Measurements from ENCODE around the gene SKP1. TPM values are rescaled to one million over a fixed set of nuclear protein-coding genes. Genes with fewer than 3 reads are reported as not detected.

Gene SKP1
- total RNA-seq, 1 experiment from 2014 or later: 428 TPM

DNA sequence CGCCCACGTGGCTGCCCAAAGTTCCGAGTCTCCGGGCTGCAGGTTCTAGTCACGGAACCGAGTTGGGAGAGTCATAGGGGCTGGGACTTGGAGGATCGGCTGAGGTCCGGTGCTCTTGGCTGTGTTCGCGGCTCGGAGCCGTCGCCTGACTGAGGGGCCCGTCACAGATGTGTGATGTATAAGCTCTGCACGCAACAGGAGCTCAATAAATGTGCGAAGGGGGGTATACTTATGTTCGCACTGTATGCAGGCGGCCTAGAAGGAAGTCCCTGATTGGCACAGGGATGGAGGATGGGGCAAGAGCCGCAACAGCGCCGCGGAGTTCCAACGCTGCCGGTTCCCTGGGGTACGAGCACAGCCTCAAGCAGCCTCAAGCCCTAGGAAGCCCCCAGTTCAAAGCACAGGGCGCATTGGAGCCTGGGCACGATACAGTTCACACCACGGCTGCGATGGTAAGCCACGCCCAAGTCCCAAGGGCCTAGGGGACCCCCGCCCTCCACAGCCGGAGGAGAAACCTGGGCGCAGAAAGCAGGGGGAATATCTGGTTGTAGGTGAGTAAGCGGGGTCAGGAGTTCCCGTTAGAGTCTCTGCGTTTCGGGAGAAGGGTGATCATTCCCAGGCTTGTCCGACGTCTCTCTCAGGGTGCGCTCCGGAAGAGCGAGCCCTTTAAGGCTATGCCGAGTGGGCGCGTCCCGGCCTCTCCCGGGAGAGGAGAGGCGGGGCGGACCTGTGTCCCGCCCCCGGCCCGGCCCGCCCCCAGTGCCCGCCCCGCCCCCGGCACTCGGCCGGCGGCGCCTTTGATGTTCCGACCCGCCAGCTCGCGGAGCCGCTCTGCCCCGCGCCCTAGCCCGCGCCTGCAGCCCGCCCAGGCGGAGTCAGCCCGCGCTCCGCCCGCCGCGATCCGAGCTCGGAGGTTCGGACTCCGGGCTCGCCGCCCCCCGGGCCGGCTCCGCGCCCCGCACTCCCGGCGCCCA, 62.6 kb downstream of the SKP1 start, which contains the start of gene TCF7:
TCF7 (plus strand) TSS at position 780 of the 974 bp plus-strand sequence. CDS start 226 bp downstream, outside the sequence.
- DNase-seq (ENCODE audit: low read depth): peak; percentile 69

DNA sequence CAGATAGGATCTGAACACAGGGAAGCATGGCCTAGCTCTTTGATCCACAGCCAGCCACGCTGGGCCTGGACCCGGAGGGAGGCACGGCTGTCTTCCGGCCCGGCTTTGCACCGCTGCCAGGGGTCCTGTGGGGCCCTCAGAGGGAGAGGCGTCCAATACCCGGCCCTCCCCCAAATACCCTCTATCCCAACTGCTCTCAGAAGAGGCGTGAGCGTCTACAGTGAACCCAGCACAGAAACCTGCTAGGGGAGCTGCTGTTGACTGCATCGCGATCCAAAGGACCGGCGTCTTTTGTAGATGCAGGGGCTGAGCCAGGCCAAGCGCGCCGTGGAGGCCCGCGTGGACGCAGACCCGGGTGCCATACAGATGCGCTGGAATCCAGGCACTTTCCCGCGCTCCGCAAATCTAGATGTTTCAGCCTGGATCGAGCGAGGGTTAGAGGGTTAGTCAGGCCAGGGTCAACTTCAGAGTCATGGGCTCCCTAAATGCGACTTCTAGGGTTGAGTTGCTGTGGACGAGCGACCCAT, 63.3 kb downstream of the SKP1 start:
- DNase-seq (ENCODE audit: low read depth): no peak

DNA sequence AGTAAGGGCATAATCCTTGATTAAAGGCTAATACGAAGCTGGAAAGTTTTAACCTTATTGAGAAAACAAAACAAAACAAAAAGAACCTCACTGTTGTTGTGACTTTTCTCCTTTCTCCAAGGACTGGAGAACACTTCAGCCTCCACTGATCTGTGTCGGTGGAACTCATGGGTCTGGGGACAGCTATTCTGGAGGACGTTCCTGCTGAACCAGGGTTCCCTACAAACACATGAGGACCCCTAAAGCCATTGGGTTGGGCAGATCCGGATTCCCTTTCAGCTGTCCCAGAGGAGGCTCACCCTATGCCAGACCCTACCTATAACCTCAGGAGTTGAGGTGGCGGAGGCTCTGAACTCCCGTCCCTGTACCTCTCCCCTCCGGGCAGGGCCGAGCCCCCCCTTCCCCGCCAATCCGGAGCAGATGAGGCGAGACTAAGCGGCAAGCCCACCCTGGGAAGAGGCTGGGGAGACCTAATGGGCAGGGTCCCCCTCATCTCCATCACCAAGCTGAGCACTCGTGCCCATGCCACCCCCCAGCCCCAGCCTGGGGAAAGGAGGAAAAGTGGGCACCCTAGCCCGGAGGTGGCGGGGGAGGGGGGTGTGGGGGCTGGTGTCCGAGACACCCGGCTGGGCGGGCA, 63.9 kb downstream of the SKP1 start:
- DNase-seq (ENCODE audit: low read depth): no peak

DNA sequence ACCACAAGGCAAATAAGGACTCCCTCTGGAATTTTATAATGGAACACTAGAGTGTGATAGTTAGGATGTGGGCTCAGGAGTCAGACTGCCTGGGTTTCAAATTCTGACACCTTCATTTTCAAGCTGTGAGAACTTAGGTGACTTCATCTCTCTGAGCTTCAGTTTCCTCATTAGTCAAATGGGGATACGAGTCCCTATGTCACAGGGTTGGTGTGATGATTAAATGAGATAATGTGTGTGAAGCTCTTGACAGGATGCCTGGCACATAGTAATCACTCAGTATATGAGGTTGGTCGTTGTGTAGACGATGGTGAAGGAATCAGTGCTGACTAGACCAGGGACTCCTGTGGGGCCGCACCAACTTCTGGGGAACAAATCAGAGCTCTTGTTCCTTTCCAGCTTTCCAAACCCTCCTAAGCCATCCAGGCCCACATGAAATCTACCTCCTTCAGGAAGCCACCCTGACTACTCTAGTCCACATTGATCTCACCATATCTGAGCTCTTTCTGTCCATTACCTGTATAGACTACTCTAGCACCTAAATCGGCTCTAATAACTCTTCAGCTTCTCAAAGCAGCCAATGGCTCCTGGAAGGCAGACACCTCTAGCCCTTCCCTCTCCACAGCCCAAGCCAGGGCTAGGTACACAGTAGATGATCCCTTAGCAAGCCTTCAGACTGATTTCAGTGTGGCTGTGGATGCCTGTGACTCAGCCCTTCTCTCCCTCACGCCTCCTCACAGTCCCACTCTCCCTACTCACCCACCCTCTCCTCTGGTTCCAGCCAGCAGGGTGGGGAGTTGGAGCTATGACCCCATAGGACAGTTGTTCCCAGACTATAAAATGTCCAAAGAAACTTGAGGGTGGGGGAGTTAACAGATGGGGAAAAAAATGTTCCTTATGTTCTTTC, 64.8 kb downstream of the SKP1 start:
- peak; percentile 34 for DNase-seq (ENCODE audit: low read depth)

DNA sequence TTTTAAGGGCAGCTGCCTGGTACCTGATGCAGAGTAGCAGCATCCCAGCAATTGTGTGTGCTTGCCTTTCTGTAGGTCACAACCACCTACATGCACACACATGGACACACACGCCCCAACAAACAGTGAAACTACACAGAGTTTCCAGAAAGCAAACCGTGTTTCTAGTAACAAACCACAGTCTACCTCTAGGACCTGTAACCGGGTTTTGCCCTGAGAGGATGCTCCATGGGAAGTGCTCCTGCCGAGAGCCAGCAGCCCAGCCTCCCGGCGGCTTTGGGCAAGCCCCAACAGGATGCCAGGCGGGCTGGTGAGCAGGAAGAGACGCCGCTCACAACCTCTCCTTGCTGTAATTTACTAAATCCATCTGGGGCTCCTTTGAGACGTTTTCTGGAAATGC, 66.4 kb downstream of the SKP1 start:
- no peak for DNase-seq (ENCODE audit: low read depth)

DNA sequence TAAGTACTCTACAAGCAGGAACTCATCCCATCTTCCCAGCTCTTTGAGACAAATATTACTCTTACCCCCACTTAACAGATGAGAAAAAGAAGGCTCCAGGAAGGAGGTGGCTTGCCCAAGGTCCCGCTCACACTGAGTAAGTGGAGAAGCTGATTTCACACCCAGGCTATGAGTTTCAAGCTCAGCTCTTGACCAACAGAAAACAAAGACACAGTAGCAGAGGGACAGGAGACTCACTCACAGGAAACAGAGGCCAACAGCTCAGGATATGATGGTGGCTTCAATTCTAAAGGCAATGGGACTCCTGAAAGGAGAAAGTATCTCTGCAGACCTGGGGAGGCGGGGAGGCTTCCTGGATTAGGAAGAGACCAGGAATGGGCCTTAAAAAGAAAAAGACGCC, 69.0 kb downstream of the SKP1 start:
- no peak for DNase-seq (ENCODE audit: low read depth)

DNA sequence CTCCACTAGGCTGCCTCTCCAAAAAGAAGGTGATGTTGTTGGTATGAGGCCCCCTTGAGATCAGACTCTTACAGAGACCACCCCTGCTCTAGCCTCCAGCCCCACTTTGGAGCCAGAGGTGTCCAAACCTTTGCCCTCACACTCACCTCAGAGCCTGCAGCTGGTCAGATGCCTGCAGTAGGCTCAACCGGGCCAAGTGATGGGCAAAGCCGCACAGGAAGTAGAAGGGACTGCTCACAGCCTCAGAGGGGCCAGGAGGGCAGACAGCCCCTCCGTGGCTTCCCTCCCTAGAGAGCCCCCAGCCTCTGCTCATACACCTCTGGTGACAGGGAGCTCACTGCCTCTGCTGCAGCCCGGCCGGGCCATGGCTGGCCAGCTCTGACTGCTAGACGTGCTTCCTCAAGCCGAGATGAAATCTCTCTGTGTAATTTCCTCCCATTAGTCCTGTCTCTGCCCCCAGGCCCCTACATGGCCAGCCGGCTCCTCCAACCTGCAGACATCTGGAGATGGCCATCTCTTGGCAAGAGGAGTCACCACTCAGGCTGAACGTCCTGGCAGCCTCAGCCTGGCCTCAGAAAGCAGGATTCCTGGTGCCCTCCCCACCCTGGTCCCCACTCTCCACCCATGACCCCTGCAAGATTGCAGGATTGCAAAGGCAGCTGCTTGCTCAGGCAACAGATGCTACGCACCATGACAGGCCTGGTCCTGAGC, 69.6 kb downstream of the SKP1 start:
- DNase-seq (ENCODE audit: low read depth): no peak

DNA sequence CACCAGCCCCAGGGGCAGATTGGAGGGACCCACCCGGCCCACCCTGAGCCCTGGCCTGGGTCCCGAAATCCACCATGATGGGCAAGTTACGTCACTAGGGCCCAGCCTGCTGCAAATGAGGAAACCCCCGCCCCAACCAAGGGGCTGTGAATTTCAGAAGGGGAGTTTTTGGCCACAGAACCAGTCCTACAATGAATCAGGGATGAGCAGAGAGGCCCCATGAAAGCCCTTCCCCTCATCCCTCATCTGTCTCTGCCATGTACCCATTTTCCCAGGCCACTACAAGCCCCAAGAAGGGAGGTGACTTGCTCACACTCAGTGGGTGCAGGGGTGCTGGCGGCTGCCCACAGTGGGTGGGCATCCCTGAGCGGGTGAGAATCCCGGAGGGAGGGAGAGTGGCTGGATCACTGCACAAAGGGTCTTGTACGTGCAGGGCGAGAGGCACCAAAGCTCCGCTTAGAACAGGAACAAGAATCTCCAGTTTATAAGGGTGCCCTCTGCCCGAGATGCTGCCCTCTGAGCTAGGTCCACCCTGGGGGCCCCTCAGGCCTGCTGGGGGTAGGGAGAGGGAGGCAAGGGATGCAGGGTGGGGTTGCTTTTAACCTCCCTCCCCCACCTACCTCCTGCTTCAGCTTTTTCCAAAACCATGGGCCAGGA, 72.6 kb downstream of the SKP1 start:
- no peak for DNase-seq (ENCODE audit: low read depth)

DNA sequence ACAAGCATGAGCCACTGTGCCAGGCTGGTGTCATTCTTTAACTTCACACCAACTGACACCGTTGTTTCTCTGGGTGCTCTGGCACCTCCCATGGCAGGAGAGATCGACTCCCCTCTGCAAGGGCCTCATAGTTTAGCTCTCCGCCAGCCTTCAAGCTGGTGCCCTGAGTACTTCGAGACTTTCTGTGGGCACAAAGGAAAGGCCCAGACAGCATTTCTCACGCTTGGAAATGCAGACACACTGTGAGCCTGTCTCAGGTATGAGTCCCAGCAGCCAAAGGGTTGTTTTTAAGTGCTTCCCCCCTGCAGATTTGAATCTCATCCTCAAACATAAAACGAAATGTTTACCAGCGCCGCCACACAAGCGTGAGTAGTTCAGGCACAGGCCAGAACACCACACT, 73.4 kb downstream of the SKP1 start:
- DNase-seq (ENCODE audit: low read depth): no peak

DNA sequence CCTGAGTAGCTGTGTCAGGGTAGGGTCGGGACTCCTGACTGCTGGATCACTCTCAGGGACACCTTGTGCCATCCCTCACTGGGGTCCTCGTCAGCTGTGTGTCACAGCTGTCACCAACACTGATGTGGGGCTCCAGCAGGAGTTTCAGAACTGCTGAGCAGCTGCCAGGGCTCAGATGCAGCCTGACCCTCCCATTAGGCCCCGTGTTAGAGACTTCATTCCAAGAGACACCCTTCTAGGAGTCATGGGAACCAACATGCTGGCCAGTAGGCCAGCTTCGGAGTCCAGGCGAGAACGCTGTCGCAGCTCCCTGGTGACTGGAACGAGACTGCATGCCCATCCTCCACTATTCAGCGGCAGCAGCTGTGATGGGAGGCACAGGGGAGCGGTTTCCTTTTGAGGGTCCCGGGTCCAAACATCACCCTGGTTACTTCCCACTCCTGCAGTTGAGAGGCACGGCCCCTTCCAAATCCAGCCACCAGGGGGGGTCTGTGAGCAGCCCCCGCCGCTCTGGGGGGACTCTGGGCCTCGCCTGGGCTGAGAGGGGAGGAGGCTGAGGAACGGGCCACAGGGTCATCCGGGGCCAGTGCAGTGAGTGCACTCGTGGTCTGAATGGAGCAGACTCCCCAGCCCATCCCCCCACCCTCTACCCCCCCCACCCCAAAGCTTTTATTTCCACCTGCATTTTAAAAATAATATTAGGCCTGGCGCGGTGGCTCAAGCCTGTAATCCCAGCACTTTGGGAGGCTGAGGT, 74.9 kb downstream of the SKP1 start:
- peak; percentile 19 for DNase-seq (ENCODE audit: low read depth)

DNA sequence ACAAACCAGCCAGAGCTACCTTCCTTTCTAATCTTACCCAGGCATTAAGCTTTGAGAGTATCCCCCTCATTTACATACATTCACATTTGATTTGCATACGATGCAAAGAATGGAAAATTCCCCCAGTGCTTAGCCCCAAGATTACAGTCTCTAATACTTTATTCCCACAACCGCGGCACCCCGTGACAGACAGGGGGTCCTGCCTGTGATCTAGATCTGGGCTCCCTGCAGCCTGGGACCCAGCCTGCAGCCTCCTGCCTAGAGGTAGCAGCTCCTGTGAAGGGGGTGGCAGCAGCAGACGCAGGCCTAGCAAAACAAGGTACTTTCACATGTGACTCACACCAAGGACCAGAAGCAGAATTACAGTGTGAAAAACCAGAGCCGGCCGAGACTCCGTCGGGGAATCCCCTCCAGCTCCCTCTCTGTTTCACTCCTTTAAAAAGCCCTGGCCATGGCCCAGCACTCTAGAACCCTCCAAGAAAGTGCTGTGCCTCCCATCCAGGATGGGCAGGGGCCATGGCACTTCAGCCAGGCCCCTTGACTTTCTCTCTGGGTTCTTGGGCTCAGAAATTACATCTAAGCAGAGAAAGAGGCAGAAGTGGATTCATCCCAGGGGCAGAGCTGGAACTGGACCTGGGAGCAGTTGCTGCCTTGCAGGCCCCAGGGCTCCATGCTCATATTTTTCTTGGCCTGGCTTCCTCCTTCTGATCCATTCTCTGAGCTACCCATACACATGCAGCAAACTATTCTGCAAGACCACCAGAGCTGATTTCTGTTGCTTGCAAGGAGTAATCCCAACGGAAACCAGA, 76.3 kb downstream of the SKP1 start:
- DNase-seq (ENCODE audit: low read depth): no peak

DNA sequence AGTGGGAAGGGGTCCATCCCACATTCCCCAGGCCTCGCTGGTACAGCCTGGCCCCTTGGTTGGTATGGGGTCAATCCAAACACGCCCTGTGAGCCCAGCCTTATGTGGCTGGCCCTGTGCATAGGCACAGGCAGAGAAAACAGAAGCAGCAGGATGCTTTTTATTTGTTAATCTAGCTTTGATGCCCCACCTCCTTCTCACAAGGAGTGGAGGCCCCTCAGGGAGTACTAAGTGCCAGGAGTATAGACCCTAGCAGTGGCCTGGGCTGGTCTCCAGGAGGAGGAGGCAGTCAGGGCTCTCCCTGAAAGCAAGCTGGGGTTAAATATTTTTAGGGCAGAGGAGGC, 76.8 kb downstream of the SKP1 start:
- no peak for DNase-seq (ENCODE audit: low read depth)

DNA sequence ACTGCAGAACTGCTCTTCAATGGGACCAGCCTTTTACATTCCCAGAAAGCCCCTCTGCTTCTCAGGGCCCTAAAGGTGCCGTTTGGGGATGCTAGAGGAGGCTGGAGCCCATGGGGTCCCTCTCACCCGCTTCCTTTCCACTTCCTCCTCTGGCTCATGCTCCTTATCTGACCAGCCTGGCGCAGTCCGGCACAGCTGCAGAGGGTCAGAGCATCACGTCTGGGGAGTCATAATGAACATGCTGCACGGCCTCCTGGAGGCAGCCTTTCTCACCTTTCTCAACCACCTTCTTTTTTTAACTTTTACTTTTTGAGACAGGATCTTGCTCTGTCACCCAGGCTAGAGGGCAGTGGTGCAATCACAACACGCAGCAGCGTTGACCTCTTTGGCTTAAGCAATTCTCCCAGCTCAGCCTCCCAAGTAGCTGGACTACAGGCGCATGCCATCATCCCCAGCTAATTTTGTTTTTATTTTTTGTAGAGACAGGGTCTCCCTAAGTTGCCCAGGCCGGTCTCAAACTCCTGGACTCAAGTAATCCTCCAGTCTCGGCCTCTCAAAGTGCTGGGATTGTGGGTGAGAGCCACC, 77.4 kb downstream of the SKP1 start:
- DNase-seq (ENCODE audit: low read depth): no peak

Other genes starting within 250 kb of the SKP1 start
- gene C5orf15, start 208.3 kb downstream of the SKP1 start, total RNA-seq (2014; rRNA removed): 60.3 and 73.4 TPM in 2 replicates
- gene VDAC1, start 172.0 kb downstream of the SKP1 start, total RNA-seq (2014; rRNA removed): 461 and 479 TPM in 2 replicates
- 0.19 and 0.40 TPM in 2 replicates for gene TCF7, start 62.3 kb downstream of the SKP1 start, total RNA-seq (2014; rRNA removed)
- 255 and 270 TPM in 2 replicates for gene PPP2CA, start 49.1 kb upstream of the SKP1 start, total RNA-seq (2014; rRNA removed)
- gene CDKL3, start 190.2 kb upstream of the SKP1 start, total RNA-seq (2014; rRNA removed): 2.2 and 2.6 TPM in 2 replicates
- gene UBE2B, start 194.6 kb upstream of the SKP1 start, total RNA-seq (2014; rRNA removed): 7.2 and 13.2 TPM in 2 replicates
- gene CDKN2AIPNL, start 234.9 kb upstream of the SKP1 start, total RNA-seq (2014; rRNA removed): 40.8 and 43.3 TPM in 2 replicates

Data from LHCN-M2 (cell line).